HepG2 (cell line): ENCODE results near the gene ZNF844. TPM values are rescaled to one million over a fixed set of nuclear protein-coding genes. Genes with fewer than 3 reads are reported as not detected.

ENCODE experiments used
- HHEX ChIP-seq: IDR thresholded peaks from 2 replicates; pipeline ENCODE4 v1.6.1; 2016; ENCODE audit warnings: control low read depth
- HMGXB4 ChIP-seq, 2 experiments: sonication (generic) in 1 of 2; formaldehyde crosslinking in 1 of 2; IDR thresholded peaks; 2 replicates each; pipeline versions ENCODE4 v1.4.0 to v1.6.1; 2018 to 2020; ENCODE audit warnings: missing genetic modification reagents in 2 of 2, borderline replicate concordance in 1 of 2, low read depth in 1 of 2, mild to moderate bottlenecking in 1 of 2, missing biosample characterization in 1 of 2
- ISL2 ChIP-seq: sonication (generic); formaldehyde crosslinking; IDR thresholded peaks from 2 replicates; pipeline ENCODE4 v1.5.0; 2020; ENCODE audit warnings: missing genetic modification reagents
- KAT8 ChIP-seq: IDR thresholded peaks from 2 replicates; pipeline ENCODE4 v1.6.1; 2016; ENCODE audit warnings: missing genetic modification reagents, missing compliant biosample characterization
- MTF1 ChIP-seq: sonication (generic); formaldehyde crosslinking; IDR thresholded peaks from 2 replicates; pipeline ENCODE4 v1.5.0; 2020; ENCODE audit warnings: missing genetic modification reagents
- NFKBIZ ChIP-seq: IDR thresholded peaks from 2 replicates; pipeline ENCODE4 v1.6.1; 2018; ENCODE audit warnings: missing genetic modification reagents, missing compliant biosample characterization
- NFYB ChIP-seq: sonication (generic); formaldehyde crosslinking; IDR thresholded peaks from 2 replicates; pipeline ENCODE4 v1.4.0; 2020; ENCODE audit warnings: missing genetic modification reagents
- SNRNP70 ChIP-seq: fragments of 200-400 bp; formaldehyde crosslinking; IDR thresholded peaks from 2 replicates; pipeline ENCODE4 v1.6.1; 2017; ENCODE audit warnings: mild to moderate bottlenecking, low read depth, low read length, moderate library complexity
- THAP11 ChIP-seq: IDR thresholded peaks from 2 replicates; pipeline ENCODE4 v1.6.1; 2016; ENCODE audit warnings: missing biosample characterization, missing genetic modification reagents
- TOPORS ChIP-seq: sonication (generic); formaldehyde crosslinking; IDR thresholded peaks from 2 replicates; pipeline ENCODE4 v1.8.0; 2023; ENCODE audit warnings: mild to moderate bottlenecking, missing genetic modification reagents
- ZBTB25 ChIP-seq: IDR thresholded peaks from 2 replicates; pipeline ENCODE4 v1.6.1; 2018; ENCODE audit warnings: missing genetic modification reagents
- ZNF260 ChIP-seq: sonication (generic); formaldehyde crosslinking; IDR thresholded peaks from 2 replicates; pipeline ENCODE4 v1.4.0; 2020; ENCODE audit warnings: missing genetic modification reagents, low read depth, mild to moderate bottlenecking, borderline replicate concordance
- ZNF574 ChIP-seq: sonication (generic); formaldehyde crosslinking; IDR thresholded peaks from 2 replicates; pipeline ENCODE4 v1.4.0; 2020; ENCODE audit warnings: missing genetic modification reagents
- ZNF605 ChIP-seq: sonication (generic); formaldehyde crosslinking; IDR thresholded peaks from 2 replicates; pipeline ENCODE4 v1.8.0; 2022; ENCODE audit warnings: mild to moderate bottlenecking, missing genetic modification reagents
- ZNF777 ChIP-seq: sonication (generic); formaldehyde crosslinking; IDR thresholded peaks from 2 replicates; pipeline ENCODE4 v1.4.0; 2020; ENCODE audit warnings: missing genetic modification reagents
- ZSCAN30 ChIP-seq: sonication (generic); formaldehyde crosslinking; IDR thresholded peaks from 2 replicates; pipeline ENCODE4 v1.5.0; 2020; ENCODE audit warnings: mild to moderate bottlenecking, missing genetic modification reagents
- polyA plus RNA-seq, 8 experiments: library from polyadenylated mRNA; depleted of rRNA in 3 of 8; stranded (reverse) in 7 of 8; unstranded in 1 of 8; fragments of >200 nt; fragmentation: Illumina TruSeq in 4 of 8; extraction: Trizol in 4 of 8; gene quantifications; 2 replicates each; pipeline versions ENCODE4 v1.2.1 to v1.2.3, GENCODE V29; 2011 to 2016; ENCODE audit warnings: low read depth in 4 of 8, missing spikeins in 1 of 8, mixed read lengths in 1 of 8; ENCODE audit not compliant: insufficient read depth in 1 of 8
- total RNA-seq, 5 experiments: library from RNA; depleted of rRNA; stranded (reverse); fragments of >200 nt; fragmentation: Illumina TruSeq; extraction: Trizol; gene quantifications; 2 replicates each; pipeline ENCODE4 v1.2.3, GENCODE V29; 2016; ENCODE audit warnings: low read depth in 1 of 5
- TF ChIP-seq, protein P1 (sequence below): sonication (generic); formaldehyde crosslinking; IDR thresholded peaks from 2 replicates; pipeline ENCODE4 v1.5.0; 2020; ENCODE audit warnings: mild to moderate bottlenecking, missing genetic modification reagents
- TF ChIP-seq, protein P2 (sequence below): sonication (generic); formaldehyde crosslinking; IDR thresholded peaks from 2 replicates; pipeline ENCODE4 v1.9.0; 2021; ENCODE audit warnings: missing genetic modification reagents, borderline replicate concordance

Gene ZNF844
- total and polyA plus RNA-seq, 2 of the 13 experiments (the other 11 are each of a cell fraction or from before 2014, with no cell fraction given): 1.0 to 3.2 TPM

DNA sequence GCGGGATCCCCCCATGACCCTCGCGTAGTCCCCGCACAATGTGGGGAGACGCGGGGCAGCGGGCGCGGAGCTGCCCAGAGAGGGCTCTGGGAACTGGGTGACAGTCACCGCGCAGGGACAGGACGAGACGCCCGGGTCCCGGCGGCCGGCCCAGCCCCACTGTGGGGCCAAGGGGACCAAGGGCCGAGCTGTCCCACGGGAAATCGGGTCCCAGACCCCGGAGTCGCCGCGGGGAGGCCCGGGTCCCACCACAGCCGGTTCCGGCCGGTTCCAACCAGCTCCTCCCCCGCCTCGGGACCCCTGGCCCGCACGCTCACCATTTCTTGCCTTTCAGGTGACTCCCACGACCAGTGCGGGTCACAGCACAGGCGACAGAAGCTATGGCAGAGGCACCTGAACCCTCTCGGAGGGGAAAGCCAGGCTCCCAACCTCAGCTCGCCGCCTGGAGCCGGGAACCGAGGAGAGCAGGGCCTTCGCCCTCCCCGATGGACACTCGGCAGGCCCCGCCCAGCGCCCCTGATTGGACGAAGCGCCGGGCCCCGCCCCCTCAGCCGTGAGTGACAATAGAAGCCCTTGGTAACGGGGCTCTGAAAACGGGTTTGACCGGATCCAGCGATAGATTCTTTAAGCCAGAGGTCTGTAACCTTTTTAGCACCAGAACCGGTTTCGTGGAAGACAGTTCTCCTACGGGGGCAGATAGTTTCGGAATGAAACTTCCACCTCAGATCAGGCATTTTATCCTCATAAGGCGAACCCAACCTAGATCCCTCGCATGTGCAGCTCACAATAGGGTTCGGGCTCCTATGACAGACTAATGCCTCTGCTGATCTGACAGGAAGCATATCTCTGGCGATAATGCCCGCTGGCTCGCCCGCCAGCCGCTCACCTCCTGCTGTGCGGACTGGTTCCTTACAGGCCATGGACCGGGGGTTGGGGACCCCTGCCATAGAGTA lies 29.0 kb upstream of the ZNF844 start, which contains the start of gene ZNF433 (continued):
- TF ChIP-seq HMGXB4 (CRISPR knock-in tag; IDR thresholded peaks at IDR 0.05; ENCODE audit: borderline replicate concordance in 1 of 2, low read depth in 1 of 2): peak in 1 of 2 experiments; percentile 83; a peak in 3 of 4 replicates
- TF ChIP-seq SNRNP70: no peak
- no peak for TF ChIP-seq ZSCAN30
- TF ChIP-seq, protein P1, sequence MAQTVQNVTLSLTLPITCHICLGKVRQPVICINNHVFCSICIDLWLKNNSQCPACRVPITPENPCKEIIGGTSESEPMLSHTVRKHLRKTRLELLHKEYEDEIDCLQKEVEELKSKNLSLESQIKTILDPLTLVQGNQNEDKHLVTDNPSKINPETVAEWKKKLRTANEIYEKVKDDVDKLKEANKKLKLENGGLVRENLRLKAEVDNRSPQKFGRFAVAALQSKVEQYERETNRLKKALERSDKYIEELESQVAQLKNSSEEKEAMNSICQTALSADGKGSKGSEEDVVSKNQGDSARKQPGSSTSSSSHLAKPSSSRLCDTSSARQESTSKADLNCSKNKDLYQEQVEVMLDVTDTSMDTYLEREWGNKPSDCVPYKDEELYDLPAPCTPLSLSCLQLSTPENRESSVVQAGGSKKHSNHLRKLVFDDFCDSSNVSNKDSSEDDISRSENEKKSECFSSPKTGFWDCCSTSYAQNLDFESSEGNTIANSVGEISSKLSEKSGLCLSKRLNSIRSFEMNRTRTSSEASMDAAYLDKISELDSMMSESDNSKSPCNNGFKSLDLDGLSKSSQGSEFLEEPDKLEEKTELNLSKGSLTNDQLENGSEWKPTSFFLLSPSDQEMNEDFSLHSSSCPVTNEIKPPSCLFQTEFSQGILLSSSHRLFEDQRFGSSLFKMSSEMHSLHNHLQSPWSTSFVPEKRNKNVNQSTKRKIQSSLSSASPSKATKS (CRISPR knock-in tag): no peak
- TF ChIP-seq KAT8: peak; percentile 33; the same call in 1 of the 2 replicates
- TF ChIP-seq HHEX (CRISPR knock-in tag): no peak
- TF ChIP-seq, protein P2, sequence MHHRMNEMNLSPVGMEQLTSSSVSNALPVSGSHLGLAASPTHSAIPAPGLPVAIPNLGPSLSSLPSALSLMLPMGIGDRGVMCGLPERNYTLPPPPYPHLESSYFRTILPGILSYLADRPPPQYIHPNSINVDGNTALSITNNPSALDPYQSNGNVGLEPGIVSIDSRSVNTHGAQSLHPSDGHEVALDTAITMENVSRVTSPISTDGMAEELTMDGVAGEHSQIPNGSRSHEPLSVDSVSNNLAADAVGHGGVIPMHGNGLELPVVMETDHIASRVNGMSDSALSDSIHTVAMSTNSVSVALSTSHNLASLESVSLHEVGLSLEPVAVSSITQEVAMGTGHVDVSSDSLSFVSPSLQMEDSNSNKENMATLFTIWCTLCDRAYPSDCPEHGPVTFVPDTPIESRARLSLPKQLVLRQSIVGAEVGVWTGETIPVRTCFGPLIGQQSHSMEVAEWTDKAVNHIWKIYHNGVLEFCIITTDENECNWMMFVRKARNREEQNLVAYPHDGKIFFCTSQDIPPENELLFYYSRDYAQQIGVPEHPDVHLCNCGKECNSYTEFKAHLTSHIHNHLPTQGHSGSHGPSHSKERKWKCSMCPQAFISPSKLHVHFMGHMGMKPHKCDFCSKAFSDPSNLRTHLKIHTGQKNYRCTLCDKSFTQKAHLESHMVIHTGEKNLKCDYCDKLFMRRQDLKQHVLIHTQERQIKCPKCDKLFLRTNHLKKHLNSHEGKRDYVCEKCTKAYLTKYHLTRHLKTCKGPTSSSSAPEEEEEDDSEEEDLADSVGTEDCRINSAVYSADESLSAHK (CRISPR knock-in tag): no peak
- peak; percentile 83 for TF ChIP-seq ZNF605 (CRISPR knock-in tag)
- TF ChIP-seq NFKBIZ (CRISPR knock-in tag): no peak
- TF ChIP-seq ZNF260 (CRISPR knock-in tag): no peak
- TF ChIP-seq ISL2 (CRISPR knock-in tag): 0 out of 2 replicates have a peak, but pooled peaks have one; percentile 11
- peak; percentile 39; the same call in 1 of the 2 replicates for TF ChIP-seq ZNF574
- peak; percentile 88 for TF ChIP-seq NFYB
- TF ChIP-seq TOPORS (CRISPR knock-in tag): no peak
- no peak for TF ChIP-seq ZNF777
- TF ChIP-seq ZBTB25 (CRISPR knock-in tag): 0 out of 2 replicates have a peak, but pooled peaks have one; percentile 28
- no peak for TF ChIP-seq MTF1 (CRISPR knock-in tag)
- TF ChIP-seq THAP11 (CRISPR knock-in tag): peak; percentile 34; the same call in 1 of the 2 replicates
